ENCODE measurements around the gene CSMD2. TPM values are rescaled to one million over a fixed set of nuclear protein-coding genes. Genes with fewer than 3 reads are reported as not detected.

Gene CSMD2
- total and polyA plus RNA-seq, 2 donors (not counting 1 experiment from before 2014, with no cell fraction given) = 2.2 to 7.6 TPM

DNA sequence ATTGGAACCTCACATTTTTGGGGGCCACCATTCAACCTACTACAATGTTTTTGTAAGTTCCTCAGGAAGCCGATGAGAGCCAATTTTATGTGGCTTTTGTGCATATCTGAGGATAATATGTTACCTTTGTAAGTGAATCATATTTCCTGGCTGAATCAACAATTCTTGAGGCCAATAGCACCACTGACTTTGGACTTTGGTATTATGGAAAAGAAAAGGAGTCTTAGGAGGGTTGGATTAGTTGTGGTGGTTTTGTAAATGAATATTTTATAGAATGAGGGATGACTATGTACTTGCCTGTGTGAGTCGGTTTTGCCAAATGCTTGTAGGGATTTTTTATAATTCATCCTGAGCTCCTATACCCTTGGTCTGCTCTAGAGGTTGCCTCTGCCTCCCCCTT, 482.7 kb downstream of the CSMD2 start:
- H3K27me3 ChIP-seq (ENCODE audit: control insufficient read depth, insufficient read depth, low read length) = no peaks in the 10 kb centered on the region
- H4K20me1 ChIP-seq (ENCODE audit: control insufficient read depth, extremely low read depth, insufficient read depth, low read length) = no peaks in the 10 kb centered on the region
- no peak for TF ChIP-seq EZH2 (IDR thresholded peaks at IDR 0.05; ENCODE audit: low read length, missing control alignments)

GRCh38 chr1:33680281-33680840, 484.7 kb downstream of the CSMD2 start:
- no peak for TF ChIP-seq EZH2 (IDR thresholded peaks at IDR 0.05; ENCODE audit: low read length, missing control alignments)
- TF ChIP-seq, protein P1, sequence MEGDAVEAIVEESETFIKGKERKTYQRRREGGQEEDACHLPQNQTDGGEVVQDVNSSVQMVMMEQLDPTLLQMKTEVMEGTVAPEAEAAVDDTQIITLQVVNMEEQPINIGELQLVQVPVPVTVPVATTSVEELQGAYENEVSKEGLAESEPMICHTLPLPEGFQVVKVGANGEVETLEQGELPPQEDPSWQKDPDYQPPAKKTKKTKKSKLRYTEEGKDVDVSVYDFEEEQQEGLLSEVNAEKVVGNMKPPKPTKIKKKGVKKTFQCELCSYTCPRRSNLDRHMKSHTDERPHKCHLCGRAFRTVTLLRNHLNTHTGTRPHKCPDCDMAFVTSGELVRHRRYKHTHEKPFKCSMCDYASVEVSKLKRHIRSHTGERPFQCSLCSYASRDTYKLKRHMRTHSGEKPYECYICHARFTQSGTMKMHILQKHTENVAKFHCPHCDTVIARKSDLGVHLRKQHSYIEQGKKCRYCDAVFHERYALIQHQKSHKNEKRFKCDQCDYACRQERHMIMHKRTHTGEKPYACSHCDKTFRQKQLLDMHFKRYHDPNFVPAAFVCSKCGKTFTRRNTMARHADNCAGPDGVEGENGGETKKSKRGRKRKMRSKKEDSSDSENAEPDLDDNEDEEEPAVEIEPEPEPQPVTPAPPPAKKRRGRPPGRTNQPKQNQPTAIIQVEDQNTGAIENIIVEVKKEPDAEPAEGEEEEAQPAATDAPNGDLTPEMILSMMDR (conservative IDR thresholded peaks at IDR 0.05 in 1 of 2, IDR thresholded peaks at IDR 0.05 in 1 of 2; ENCODE audit: low read depth in 1 of 2, low read length in 2 of 2) = no peak
- Histone ChIP-seq H3K79me2 (ENCODE audit: control insufficient read depth, insufficient read depth, low read length) (no peaks in the 10 kb centered on the region), H3K36me3 (ENCODE audit: control insufficient read depth, insufficient read depth, low read length) (no peaks in the 10 kb centered on the region), H3K9ac (ENCODE audit: insufficient read depth, low read length) (no peak overlapping the region), H3K27me3 (ENCODE audit: control insufficient read depth, insufficient read depth, low read length) (no peaks in the 10 kb centered on the region), H3K27ac (ENCODE audit: insufficient read depth, low read length) (no peak overlapping the region), H2AFZ (ENCODE audit: low read length) (no peak overlapping the region), H3K4me2 (ENCODE audit: extremely low read depth, insufficient read depth, low read length) (no peak overlapping the region), H3K4me3 (replicated peaks in 1 of 4; ENCODE audit: control extremely low read depth in 1 of 4, insufficient read depth in 1 of 4, low read depth in 3 of 4, low read length in 4 of 4) (no peak overlapping the region), H3K9me3 (ENCODE audit: control insufficient read depth, insufficient read depth, low read depth, low read length) (no peaks in the 10 kb centered on the region), H3K4me1 (ENCODE audit: control insufficient read depth, extremely low read depth, insufficient read depth, low read length) (no peaks in the 10 kb centered on the region), H4K20me1 (ENCODE audit: control insufficient read depth, extremely low read depth, insufficient read depth, low read length) (no peaks in the 10 kb centered on the region)
- DNase-seq (ENCODE audit: low read depth in 2 of 2) = no peak

More for the DNA sequence above, 482.7 kb downstream of the CSMD2 start:
- Histone ChIP-seq H2AFZ (ENCODE audit: low read length) (no peak overlapping the region), H3K4me1 (ENCODE audit: control insufficient read depth, extremely low read depth, insufficient read depth, low read length) (no peaks in the 10 kb centered on the region), H3K27ac (ENCODE audit: insufficient read depth, low read length) (no peak overlapping the region), H3K9me3 (ENCODE audit: control insufficient read depth, insufficient read depth, low read depth, low read length) (no peaks in the 10 kb centered on the region), H3K79me2 (ENCODE audit: control insufficient read depth, insufficient read depth, low read length) (no peaks in the 10 kb centered on the region), H3K4me2 (ENCODE audit: extremely low read depth, insufficient read depth, low read length) (no peak overlapping the region), H3K36me3 (ENCODE audit: control insufficient read depth, insufficient read depth, low read length) (no peaks in the 10 kb centered on the region), H3K9ac (ENCODE audit: insufficient read depth, low read length) (no peak overlapping the region), H3K4me3 (replicated peaks in 1 of 4; ENCODE audit: control extremely low read depth in 1 of 4, insufficient read depth in 1 of 4, low read depth in 3 of 4, low read length in 4 of 4) (no peak overlapping the region)
- DNase-seq (ENCODE audit: low read depth in 2 of 2) = peak in 1 of 2 donors; percentile 89

- Histone ChIP-seq H3K4me1 (ENCODE audit: control insufficient read depth, extremely low read depth, insufficient read depth, low read length) (peaks cover 4% of the 10 kb centered on the region), H3K27ac (ENCODE audit: insufficient read depth, low read length) (no peak overlapping the region), H3K4me3 (replicated peaks in 1 of 4; ENCODE audit: control extremely low read depth in 1 of 4, insufficient read depth in 1 of 4, low read depth in 3 of 4, low read length in 4 of 4) (no peak overlapping the region), H3K27me3 (ENCODE audit: control insufficient read depth, insufficient read depth, low read length) (no peaks in the 10 kb centered on the region), H2AFZ (ENCODE audit: low read length) (no peak overlapping the region), H3K4me2 (ENCODE audit: extremely low read depth, insufficient read depth, low read length) (no peak overlapping the region), H4K20me1 (ENCODE audit: control insufficient read depth, extremely low read depth, insufficient read depth, low read length) (no peaks in the 10 kb centered on the region), H3K9ac (ENCODE audit: insufficient read depth, low read length) (no peak overlapping the region), H3K36me3 (ENCODE audit: control insufficient read depth, insufficient read depth, low read length) (no peaks in the 10 kb centered on the region), H3K79me2 (ENCODE audit: control insufficient read depth, insufficient read depth, low read length) (no peaks in the 10 kb centered on the region), H3K9me3 (ENCODE audit: control insufficient read depth, insufficient read depth, low read depth, low read length) (no peaks in the 10 kb centered on the region)
- DNase-seq (ENCODE audit: low read depth in 2 of 2) = no peak
- no peak for TF ChIP-seq EZH2 (IDR thresholded peaks at IDR 0.05; ENCODE audit: low read length, missing control alignments)
- TF ChIP-seq, protein P1 (conservative IDR thresholded peaks at IDR 0.05 in 1 of 2, IDR thresholded peaks at IDR 0.05 in 1 of 2; ENCODE audit: low read depth in 1 of 2, low read length in 2 of 2) = no peak
Observed at GRCh38 chr1:33670567-33670966, 494.5 kb downstream of the CSMD2 start.
